Activated CD8-positive, alpha-beta memory T cell treated with anti-CD3 and anti-CD28 coated beads for 48 hours (primary cell): ENCODE results near the gene PDAP1.
A peak's percentile ranks its signal among the peaks of the same experiment; 100 is the strongest.
"Not testable (repeated sequence)": the region's sequence is repeated elsewhere in the genome, so short reads cannot be mapped to it uniquely, and the experiment has no call there.

Experiments
- DNase-seq, 3 experiments: peaks; one replicate each; pipeline ENCODE4 v3.0.0-alpha.2; 2020; ENCODE audit warnings: low read depth in 2 of 3, low spot score in 2 of 3

Gene PDAP1

GRCh38 chr7:99380032-99380822, 28.2 kb downstream of the PDAP1 start:
- no peak for DNase-seq

GRCh38 chr7:99379693-99380031, 28.7 kb downstream of the PDAP1 start:
- DNase-seq, result not testable (repeated sequence)

DNA sequence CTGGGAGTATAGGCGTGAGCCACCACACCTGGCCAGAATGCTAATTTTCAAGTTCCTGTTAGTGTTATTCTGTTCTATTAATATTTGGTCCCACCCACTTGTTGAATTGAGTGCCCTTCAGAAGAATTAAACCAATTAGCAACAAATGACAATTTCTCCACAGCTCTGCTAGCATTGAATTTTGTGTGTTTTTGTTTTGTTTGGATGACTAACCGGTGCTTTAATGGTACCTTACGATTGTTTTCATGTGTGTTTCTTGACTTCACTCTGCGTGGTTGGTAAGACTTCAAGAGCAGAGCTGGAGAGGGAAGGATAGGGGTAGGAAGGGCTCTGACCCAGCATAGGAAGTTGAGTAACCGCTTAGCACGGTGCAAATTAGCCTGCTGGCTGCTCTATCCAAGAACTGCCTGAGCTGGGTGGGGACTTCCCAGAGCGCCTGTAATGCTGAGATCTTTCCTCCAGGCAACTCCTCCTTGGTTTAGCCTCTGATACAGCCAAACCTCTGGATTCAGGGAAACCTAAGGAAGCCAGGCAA, 29.3 kb downstream of the PDAP1 start:
- DNase-seq, result no peak

- peak in 2 of 3 experiments; percentile 47 to 57 for DNase-seq
Observed at GRCh38 chr7:99375070-99375807, 33.2 kb downstream of the PDAP1 start.

DNA sequence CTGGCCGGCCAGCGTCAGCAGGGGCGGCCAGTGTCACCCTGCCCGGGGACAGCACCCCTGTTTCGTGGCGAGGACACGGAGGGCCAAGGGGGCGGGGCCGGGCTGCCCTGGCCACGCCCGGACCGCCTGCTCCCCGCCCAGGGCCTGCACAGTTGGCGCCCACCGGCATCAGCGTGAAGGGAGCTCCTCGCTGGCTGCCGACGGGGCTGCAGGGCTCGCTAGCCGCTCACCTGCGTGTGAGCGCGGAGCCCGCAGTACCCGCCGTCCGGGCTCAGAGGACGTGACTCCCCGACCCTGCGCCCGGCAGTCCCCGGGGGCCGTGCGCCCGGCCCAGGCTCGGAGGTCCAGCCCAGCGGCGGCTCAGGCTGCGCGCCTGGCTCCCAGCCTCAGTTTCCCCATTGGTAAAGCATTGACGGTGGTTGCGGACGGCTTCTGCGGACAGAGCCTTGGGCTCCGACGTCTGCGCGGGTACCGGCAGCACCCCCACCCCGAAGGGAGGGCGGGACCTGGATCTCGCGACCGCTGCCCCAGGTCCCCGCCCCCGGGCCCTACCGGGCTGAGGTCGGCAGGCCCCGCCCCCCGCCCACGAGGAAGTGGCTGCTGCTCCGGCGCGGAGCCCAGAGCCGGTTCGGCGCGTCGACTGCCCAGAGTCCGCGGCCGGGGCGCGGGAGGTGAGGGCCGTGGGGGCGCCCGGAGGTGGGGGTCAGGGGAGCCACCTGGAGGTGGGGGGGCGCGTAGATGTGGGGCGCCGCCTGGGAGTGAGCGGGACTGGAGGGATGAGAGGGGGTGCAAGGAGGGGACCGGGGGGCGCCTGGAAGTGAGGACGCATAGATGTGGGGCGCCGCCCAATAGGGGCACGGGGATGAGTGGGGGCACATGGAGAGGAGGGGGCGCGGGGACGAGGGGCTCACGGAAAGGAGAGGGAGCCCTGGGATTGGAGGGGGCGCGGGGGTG, 34.0 kb downstream of the PDAP1 start, which contains the start of gene ARPC1B:
Gene ARPC1B (plus strand): TSS at position 620 of the 954 bp plus-strand sequence. CDS start 10,985 bp downstream, outside the sequence.
- DNase-seq, result peak; percentile 62 to 78 (median 76)

DNA sequence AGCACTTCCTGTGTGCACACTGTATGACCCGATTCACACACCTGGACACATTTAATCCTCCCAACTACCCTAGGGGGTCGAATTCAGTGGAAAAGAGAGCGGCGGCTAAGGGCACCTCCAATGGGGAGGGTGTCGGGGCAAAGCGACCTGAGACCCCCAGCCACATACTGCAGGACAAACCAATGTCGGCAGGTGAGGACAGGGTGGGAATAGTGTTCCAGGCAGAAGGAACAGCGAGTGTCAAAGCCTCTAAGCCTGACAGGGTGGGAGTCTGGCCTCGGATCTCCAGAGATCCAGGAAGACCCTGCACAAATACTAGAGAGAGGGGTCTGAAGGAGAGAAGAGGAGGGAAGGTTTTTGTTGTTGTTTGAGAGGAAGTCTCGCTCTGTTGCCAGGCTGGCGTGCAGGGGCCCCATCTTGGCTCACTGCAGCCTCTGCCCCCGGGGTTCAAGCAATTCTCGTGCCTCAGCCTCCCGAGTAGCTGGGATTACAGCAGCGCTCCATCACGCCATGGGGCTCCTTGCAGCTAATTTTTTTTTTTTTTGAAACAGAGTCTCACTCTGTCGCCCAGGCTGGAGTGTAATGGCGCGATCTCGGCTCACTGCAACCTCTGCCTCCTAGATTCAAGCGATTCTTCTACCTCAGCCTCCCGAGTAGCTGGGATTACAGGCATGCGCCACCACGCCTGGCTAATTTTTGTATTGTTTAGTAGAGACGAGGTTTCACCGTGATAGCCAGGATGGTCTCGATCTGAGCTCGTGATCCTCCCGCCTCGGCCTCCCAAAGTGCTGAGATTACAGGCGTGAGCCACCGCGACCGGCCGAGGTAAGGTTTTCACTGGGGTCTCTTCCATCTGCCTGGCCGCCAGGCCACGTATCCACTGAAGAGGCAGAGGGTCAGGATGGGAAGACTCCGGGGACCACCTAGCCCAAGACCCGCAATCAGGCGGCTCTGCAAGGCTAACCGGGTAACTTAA, 35.0 kb downstream of the PDAP1 start:
- no peak for DNase-seq

- DNase-seq, result no peak
Observed at GRCh38 chr7:99372275-99373090, 35.9 kb downstream of the PDAP1 start.

GRCh38 chr7:99371376-99371920, 36.9 kb downstream of the PDAP1 start:
- DNase-seq, result no peak

GRCh38 chr7:99369767-99370391, 38.5 kb downstream of the PDAP1 start:
- no peak for DNase-seq

GRCh38 chr7:99368750-99369389, 39.5 kb downstream of the PDAP1 start:
- no peak for DNase-seq

- no peak for DNase-seq
Observed at GRCh38 chr7:99366646-99367045, 41.8 kb downstream of the PDAP1 start.

DNA sequence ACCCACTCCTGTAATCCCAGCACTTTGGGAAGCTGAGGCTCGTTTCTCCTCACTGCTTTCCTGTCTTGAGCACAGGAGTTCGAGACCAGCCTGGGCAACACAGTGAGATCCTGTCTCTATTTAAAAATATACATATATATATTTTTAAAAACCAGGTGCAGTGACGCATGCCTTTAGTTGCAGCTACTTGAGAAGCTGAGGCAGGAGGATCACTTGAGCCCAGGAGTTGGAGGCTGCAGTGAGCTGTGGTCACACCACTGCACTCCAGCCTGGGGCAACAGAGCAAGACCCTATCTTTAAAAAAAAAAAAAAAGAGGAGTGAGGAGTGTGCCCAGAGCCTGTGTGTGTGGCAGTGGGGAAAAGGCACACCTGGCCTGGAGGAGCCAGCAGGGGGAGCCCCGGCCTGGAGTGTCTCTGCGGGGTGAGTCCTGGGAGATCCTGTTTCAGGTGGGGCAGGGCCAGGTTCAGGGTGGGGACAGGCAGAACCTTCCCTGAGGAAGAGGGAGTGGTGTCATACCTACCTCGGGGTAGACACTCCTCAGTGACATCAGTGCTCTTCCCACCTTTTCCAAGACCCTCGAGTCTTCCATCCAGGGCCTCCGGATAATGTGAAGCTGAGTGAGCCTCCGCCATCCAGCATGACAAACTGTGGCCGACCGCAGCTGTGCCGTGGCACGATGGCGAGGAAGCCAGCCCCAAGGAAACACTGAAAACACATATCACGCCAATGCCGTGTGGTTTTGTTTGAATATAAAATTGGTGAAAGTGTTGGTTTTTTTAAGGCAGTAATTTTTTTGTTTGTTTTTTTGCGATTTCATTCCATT, 42.9 kb downstream of the PDAP1 start:
- no peak for DNase-seq

DNA sequence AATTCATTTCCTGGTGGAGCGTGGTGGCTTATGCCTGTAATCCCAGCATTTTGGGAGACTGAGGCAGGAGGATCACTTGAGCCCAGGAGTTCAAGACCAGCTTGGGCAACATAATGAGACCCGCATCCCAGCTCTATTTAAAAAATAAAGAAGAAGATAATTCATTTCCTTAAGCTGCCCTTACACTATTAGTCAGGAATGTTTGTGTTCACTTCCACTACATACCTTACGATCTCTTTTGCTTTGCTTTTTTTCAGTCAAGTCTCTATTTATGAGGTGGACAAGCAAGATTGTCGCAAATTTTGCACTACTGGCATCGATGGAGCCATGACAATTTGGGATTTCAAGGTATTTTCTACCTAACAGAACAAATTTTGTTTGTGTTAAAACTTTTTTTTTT, 45.1 kb downstream of the PDAP1 start:
- DNase-seq, result no peak

GRCh38 chr7:99362801-99363200, 45.6 kb downstream of the PDAP1 start:
- no peak for DNase-seq

- DNase-seq, result no peak
Observed at GRCh38 chr7:99359465-99360154, 48.8 kb downstream of the PDAP1 start.

DNA sequence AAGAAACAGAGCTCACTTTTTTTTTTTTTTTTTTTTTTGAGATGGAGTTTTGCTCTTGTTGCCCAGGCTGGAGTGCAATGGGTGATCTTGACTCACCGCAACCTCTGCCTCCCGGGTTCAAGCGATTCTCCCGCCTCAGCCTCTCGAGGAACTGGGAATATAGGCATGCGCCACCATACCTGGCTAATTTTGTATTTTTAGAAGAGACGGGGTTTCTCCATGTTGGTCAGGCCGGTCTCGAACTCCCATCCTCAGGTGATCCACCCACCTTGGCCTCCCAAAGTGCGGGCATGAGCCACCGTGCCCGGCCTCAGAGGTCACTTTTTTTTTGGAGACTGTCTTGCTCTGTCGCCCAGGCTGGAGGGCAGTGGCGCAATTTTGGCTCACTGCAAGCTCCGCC, 49.9 kb downstream of the PDAP1 start:
- not testable (repeated sequence) for DNase-seq
